DMS 273 (cell line): ENCODE results near the gene MARCHF7.
"Not testable (repeated sequence)": the region's sequence is repeated elsewhere in the genome, so short reads cannot be mapped to it uniquely, and the experiment has no call there.

Source experiments
- DNase-seq: peaks from one replicate; lab custom pipeline; 2025; ENCODE audit not compliant: unreplicated experiment; lab: John Stamatoyannopoulos, UW

MARCHF7 gene, protein sequence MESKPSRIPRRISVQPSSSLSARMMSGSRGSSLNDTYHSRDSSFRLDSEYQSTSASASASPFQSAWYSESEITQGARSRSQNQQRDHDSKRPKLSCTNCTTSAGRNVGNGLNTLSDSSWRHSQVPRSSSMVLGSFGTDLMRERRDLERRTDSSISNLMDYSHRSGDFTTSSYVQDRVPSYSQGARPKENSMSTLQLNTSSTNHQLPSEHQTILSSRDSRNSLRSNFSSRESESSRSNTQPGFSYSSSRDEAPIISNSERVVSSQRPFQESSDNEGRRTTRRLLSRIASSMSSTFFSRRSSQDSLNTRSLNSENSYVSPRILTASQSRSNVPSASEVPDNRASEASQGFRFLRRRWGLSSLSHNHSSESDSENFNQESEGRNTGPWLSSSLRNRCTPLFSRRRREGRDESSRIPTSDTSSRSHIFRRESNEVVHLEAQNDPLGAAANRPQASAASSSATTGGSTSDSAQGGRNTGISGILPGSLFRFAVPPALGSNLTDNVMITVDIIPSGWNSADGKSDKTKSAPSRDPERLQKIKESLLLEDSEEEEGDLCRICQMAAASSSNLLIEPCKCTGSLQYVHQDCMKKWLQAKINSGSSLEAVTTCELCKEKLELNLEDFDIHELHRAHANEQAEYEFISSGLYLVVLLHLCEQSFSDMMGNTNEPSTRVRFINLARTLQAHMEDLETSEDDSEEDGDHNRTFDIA

DNA sequence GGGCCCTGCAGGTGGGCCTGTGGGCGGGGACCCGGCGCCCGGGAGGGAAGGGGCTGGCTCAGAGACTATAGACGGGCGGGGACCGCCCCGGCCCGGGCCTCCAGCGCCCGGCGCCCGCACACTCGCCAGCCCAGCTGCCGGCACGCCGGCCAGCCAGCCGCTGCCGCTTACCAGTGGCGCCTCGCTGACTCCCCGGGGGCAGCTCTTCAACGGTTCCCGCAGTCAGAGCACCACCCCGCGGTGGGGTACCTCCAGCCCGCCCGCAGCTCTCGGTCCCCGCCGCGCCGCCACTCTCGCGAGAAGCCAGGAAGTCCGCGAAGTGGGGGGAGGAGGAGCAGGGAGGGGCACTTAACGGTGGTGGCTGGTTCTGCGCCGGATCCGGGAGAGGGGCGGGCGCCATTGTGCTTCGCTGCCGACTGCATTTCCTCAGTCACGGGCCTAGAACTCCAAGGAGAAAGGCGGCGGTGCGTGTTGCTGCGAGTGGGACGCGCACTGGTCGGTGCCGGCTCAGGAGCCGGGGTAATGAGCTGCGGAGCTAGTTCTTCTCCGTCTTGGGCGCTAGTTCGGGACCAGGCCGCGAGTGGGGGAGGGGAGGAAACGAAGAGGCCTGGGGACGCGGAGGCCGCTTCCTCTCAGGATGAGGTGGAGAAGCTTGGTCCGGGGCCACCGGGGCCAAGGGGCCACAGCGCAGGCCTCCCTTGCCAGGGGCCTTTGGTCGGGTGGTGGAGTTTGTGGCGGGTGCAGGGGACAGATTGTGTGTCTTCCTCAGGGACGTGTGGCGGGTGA, at the start of gene MARCHF7:
TSS of gene MARCHF7 (plus strand) at position 364 of the 786 bp plus-strand sequence. CDS start 16,517 bp downstream, outside the sequence.
- DNase-seq: peak; percentile 99

DNA sequence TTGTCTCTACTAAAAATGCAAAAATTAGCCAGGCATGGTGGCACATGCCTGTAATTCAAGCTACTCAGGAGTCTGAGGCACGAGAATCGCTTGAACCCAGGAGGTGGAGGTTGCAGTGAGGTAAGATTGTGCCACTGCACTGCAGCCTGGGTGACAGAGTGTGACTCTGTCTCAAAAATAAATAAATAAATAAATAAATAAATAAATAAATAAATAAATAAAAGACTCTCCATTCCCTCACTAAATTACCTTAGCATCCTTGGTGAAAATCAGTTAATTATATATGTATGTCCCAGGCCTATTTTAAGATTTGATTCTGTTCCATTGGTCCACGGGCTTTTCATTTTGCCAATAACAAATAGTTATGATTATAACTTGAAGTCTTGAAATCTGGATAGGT, 44.9 kb upstream of the MARCHF7 start:
- not testable (repeated sequence) for DNase-seq

DNA sequence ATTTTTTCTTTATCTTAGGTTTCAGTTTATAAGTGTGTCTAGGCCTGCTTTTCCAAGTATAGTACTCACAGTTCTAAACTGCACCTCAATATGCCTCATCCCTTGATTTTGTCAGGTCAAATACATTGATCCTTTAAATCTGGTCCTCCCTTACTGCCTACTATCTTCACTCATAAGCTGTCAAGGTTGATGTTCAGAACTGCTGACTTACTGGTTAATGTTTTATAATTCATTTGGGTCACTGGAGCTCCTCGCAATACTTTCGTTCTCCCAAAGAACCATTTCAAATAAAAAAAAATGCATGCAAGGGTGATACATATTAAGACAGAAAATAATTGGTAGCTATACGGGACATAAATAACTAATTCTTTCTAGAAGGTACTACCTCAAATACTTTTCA, 41.3 kb upstream of the MARCHF7 start:
- DNase-seq: no peak

DNA sequence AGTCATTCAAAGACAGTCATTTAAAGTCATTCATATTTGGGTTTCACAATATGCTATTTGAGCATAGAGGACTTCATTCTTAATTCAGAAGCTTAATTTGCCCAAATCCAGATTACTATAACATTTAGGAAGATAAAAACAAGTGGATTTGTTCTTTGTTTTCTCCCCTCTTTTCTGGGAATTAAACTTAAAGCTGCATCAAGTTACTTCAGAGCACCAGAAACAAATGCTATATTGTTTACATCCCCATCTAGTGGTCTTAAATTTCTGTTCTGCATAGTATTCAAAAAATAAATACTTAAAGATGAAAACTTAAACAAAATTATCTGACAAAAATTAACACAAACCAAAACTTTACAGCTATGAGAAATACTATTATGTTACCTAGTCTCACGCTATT, 34.7 kb upstream of the MARCHF7 start:
- peak; percentile 12 for DNase-seq

DNA sequence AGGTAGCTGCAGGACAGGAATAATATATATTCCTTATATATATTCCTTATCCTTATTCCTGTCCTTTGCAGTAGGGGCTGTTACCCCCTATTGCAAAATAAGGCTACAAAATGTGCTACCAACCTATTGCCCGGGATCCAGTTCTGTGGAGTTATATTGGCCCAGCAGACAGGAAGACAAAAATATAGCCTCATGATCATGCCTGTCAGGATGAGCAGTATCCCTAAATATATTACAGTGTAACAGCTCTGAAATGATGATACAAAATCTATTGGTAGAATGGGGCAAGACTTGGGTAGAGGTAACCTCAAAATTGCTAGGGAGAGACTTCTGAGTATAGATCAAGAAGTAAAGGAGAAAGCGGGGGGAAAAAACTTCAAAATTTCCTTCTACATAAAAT, 31.6 kb upstream of the MARCHF7 start:
- DNase-seq: no peak

DNA sequence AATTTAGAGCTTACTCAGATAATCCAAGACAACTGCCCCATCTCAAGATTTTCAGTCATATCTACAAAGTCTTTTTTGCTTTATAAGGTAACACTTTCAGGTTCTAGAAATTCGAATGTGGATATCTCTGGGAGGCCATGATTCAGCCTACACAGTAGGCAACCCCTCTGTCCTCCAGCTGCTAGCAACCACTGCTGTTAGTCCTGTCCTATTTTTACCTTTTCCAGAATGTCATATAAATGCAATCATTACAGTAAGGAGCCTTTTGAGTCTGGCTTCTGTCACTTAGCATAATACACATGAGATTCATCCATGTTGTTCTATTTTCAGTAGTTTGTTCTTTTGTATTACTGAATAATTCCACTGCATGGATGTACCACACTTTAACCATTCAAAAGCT, 28.5 kb upstream of the MARCHF7 start:
- DNase-seq: no peak

DNA sequence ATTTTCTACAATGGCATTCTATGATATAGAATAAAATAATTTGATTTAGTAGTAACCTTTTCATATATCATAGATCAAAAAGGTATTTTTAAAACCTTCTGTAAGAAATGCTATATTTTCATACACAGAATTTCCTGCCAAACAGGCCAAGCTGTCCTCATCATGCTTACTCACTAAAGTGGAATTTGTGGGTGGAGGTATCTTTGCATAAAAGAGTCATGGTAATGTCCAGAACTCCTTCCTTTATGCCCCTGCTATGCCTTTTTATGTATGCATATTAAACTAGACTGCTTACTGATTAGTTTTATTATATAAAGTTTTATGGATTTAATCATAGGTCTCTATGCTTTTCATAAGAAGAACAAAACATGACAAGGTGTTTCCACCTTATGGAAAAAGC, 27.5 kb upstream of the MARCHF7 start:
- DNase-seq: no peak

DNA sequence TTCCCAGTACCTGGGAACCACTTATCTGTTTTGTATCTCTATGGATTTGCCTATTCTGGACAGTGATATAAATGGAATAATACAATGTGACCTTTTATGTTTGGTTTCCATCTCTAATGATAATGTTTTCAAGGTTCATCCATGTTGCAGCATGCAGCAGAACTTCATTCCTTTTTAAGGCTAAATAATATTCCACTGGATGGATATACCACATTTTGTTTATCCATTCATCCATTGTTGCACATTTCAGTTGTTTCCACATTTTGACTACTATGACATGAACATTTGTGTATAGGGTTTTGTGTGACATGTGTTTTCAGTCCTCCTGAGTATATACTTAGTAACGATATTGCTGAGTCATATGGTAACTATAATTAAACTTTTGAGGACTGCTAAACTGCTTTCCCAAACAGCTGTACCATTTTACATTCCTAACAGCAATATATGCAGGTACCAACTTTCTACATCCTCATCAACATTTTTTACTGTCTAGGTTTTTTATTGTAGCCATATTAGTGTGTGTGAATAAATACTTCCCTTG, 17.7 kb upstream of the MARCHF7 start:
- no peak for DNase-seq

DNA sequence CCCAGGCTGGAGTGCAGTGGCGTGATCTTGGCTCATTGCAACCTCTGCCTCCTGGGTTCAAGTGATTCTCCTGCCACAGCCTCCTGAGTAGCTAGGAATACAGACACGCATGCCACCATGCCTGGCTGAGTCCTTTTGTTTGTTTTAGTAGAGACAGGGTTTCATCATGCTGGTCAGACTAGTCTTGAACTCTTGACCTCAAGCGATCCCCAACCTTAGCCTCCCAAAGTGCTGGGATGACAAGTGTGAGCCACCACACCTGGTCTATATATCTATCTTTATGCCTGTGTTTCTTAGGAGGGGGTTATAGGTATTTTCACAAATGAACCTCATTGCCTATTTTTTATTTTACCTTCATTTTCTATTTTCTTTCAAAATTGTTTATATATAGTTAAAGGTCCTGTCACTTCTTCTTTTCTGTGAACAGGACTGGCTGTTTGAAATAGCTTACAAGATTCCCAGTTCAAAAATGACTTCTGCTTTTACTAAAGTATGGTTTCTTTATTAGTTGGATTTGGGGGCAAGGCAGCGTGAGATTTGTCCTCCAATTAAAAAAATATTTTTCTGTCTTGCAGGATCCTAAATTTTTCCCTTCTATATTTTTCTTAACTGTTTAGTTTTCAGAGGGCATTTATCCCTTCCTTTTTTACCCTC, 16.4 kb upstream of the MARCHF7 start:
- DNase-seq: no peak

DNA sequence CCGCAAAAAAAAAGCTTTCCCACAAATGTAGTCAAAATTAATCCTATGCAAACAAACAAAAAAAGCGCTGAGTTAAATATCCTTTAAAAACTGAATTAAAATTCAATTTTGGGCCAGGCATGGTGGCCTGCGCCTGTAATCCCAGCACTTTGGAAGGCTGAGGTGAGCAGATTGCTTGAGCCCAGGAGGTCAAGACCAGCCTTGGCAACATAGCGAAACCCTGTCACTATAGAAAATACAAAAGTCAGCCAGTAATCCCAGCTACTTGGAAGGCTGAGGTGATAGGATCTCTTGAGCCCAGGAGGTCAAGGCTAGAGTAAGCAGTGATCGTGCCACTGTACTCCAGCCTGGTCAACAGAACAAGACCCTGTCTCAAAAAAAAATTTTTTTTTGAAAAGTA, 8.8 kb upstream of the MARCHF7 start:
- DNase-seq: no peak

DNA sequence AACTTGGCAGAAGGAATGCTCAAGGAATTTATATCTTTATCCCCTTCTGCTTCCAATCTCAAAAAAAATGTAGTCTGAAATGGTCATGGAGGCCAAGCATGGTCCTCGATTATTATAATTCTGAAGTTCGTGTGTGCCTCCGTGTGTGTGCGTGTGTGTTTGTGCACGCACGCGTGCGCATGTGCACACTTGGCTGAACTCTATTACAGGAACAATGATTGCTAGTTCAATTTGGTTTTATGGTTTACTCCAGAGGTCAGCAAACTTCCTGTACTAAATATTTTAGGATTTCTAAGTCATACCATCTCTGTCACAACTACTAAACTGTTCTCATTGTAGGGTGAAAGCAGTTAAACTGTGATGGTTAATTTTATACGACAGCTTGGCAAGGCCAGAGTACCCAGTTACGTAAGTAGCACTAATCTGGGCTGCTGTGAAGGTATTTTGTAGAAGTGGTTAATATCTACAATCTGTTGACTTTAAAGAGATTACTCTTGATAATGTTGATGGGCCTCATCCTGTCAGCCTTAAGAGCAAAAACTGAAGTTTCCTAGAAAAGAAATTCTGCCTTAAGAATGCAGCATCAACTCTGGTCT, 5.8 kb upstream of the MARCHF7 start:
- DNase-seq: no peak

DNA sequence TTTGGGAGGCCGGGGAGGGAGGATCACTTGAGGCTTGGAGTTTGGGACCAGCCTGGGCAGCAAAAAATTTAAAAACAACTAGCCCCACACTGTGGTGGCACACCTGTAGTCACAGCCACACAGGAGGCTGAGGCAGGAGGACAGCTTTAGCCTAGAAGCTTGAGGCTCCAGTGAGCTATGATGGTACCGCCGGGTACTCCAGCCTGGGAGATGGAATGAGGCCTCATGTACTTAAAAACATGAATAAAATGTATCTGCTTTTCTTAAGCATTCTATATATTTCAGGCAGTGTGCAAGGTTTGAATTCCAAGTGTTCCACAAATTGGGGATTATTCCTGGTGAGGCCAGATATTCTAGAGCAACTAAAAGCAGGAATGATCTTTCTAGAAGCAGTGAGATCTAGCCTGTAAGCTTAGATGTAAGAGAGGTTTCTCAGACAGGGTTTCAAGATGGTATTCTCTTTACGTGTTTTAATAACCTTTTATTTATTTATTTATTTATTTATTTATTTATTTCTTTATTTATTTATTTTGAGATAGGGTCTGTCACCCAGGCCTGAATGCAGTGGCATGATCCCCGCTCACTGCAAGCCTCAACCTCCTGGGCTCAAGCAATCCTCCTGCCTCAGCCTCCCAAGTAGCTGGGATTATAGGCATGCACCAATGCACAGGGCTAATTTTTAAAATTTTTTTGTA, 4.1 kb upstream of the MARCHF7 start:
- DNase-seq: no peak

DNA sequence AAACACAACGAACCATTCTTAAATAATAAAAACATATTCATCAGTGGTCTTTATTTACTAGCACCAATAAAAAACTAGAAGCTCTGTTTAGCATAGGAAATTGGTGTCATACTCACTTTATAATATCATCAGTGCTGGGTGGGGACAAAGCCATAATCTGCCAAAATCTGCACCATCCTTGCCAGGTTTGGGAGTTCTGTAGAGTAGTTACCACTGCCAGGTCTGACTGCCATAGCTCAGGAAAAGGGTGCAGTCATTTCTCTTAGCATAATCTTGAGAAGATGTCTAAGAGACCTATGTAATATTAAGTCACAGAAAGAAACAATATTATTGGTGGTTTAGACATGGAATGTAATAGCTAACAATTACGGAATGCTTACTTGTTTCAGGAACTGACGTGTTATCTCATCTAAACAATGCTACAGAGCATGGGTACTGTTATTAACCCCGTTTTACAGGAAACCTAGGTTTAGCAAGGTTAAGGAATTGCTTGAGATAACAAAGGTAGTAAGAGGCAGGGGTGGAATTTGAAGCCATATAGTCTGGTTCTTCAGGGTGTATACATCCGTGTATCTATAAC, 1.6 kb upstream of the MARCHF7 start:
- peak; percentile 7 for DNase-seq

DNA sequence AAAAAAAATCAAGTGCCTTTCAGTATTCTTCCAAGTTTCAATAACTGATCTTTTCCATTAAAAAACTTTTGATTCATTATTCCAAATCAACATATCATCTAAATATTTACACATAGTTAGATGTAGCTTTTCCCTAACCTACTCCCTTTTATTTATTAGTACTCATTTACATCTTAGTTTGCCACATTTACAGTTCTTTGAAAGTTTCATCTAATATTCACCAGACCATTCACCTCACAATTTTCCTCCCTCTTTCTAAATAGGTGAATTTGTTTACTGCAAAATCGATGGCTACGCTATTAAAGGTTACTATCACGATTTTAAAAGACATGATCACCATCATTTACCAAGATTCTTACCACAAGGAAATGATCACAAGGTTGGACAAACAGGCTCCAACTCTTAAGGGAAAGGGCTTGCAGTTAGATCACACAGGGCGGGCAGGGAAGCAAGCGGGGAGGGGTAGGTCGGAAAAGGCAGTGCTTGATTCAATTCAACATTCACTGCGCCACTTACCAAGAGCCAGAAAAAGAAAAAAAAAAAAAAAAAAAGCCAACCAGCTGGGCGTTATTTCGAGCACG, 654 bp upstream of the MARCHF7 start:
- DNase-seq: no peak

DNA sequence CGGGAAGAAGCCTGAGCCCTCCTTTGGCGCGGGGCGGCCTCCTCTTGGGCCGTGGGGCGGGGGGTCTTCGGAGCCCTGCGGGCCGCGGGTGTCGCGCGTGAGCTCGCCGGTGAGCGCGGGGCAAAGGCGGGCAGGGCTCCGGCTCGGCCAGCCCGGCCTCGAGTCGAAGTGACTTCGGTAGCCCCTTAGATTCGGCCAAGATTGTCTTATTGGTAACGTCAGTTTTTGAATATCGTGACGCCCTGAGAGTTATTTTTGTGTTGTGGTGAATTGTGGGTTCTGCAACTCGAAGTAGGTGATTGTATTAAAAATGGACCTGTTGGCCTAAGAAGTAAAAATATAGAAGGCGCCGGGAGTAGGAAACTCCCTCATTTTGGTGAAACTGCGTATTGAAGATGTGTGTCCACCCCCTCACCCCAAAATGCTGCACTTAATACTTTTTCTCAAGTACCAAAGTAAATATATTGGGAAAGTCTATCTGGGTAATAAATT, 669 bp downstream of the MARCHF7 start:
- peak; percentile 79 for DNase-seq

DNA sequence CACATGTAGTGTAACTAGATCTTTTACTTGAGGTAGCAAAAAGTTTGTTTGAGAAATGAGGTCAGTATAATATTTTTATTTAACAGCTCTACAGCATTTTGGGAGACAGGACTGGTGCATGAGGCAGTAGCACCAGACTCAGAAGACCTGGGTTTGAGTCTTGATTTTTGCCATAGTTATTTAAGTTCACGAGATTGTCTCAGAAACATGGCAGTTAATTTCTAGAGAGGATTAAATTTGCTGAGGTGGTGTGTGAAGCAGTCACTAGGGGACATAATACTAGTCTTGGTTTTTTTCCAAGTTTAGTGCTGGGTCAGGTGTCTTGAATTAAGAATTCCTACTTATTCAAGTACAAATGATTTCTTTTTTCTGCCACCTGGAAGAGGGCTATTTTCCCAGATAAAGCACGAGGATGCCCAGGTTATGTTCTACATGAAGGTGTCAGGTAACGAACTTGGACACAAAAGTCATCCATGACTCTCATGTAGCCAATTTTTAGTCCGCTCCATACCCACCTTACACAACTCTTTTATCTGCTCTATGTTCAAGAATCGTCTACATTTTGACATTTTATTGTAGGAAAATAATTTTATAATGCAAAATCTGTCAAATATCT, 1.4 kb downstream of the MARCHF7 start:
- peak; percentile 52 for DNase-seq

DNA sequence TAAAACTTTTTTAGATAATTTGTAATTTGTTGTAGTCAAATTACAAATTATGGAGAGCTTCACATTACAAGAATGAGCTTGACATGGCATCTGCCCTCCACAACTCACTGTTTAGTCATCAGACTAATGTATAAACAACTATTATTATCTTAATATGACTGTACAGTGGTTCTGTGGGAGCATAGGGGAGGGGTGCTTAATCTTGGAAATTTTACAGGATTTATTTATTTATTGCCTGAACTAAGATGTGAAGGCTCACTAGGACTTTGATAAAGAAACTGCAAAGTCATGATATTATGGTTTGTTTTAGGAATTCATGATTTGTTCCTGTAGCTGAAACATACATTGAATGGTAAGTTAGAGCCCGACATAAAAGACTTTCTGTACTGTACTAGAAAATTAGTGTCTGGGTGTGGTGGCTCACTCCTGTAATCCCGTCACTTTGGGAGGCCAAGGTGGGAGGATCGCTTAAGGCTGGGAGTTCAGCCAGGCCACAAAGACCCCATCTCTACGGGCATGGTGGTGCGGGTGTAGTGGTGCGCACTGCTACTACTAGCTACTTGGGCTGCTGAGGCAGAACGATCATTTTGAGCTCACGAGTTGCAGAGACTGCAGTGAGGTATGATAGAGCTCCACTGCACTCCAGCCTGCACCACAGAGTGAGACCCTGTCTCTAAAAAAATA, 2.1 kb downstream of the MARCHF7 start:
- DNase-seq: no peak

DNA sequence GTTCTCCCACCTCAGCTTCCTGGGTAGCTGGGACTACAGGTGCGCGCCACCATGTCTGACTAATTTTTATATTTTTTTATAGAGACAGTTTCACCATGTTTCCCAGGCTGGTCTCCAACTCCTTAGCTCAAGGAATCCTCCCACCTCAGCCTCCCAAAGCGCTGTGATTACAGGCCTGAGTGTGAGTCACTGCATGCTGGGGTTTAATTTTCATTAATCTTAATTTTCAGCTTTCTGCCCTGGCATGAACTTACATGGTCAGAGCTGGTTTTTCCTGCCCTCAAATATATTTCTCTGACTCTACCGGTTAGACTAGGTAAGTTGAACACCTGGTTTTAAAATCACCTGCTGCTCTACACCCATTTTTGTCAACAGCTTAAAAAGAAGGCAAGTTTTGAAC, 3.1 kb downstream of the MARCHF7 start:
- DNase-seq: no peak
